ENCODE measurements around the gene PPP1CC. TPM values are rescaled to one million over a fixed set of nuclear protein-coding genes. Genes with fewer than 3 reads are reported as not detected.

PPP1CC gene
- total RNA-seq, result 100 to 1,000 TPM; 143 to 160 TPM
- 323 TPM for polyA plus RNA-seq (ENCODE audit: insufficient read depth, low read depth, low replicate concordance)
- long read RNA-seq, donor 1, transcript PPP1CC-201 (7 exons, 2,559 nt), result major isoform, 31 of 95 reads
- long read RNA-seq, donor 1, transcript PPP1CC-211 (3 exons, 582 nt), result minor isoform, 8 of 95 reads
- long read RNA-seq, donor 1, partial matches to known transcripts, result 48 of 95 reads
- long read RNA-seq, donor 1, other reads (novel, unspliced or antisense), result 0 of 95 reads
- long read RNA-seq, donor 2, transcript PPP1CC-211 (3 exons, 582 nt), result minor isoform, 7 of 40 reads
- long read RNA-seq, donor 2, transcript PPP1CC-201 (7 exons, 2,559 nt), result major isoform, 24 of 40 reads
- long read RNA-seq, donor 2, partial matches to known transcripts, result 6 of 40 reads
- long read RNA-seq, donor 2, other reads (novel, unspliced or antisense), result 0 of 40 reads

- Histone ChIP-seq H3K9me3 (no peaks in the 10 kb centered on the region), H3K27ac (peak within 1 kb of the TSS; percentile 89 to 95), H3K4me1 (peaks cover 28% of the 10 kb centered on the region), H3K4me3 (peak within 1 kb of the TSS; percentile 99 to 100), H3K36me3 (ENCODE audit: low read depth, missing control alignments) (no peaks in the 10 kb centered on the region), H3K27me3 (no peaks in the 10 kb centered on the region)
- peak; percentile 29 for TF ChIP-seq POLR2A (IDR thresholded peaks at IDR 0.05)
- no peak for TF ChIP-seq CTCF (IDR thresholded peaks at IDR 0.05)
- DNase-seq, result peak; percentile 97
- intact Hi-C loops (cut with DNase I; ENCODE audit: low total_unique reads), result no loop called here
- 1 to 2% methylated on average over 10 to 62 of the region's 63 CpGs for WGBS, 2 donors
These were observed at the start of gene PPP1CC for GRCh38 chr12:110742718-110743570. TSS of gene PPP1CC (minus strand) at chr12:110742891. CDS start at chr12:110742707, 184 bp downstream.

- Histone ChIP-seq H3K9me3 (no peaks in the 10 kb centered on the region), H3K36me3 (ENCODE audit: low read depth, missing control alignments) (no peaks in the 10 kb centered on the region), H3K27ac (no peak overlapping the region), H3K4me1 (peaks cover 8% of the 10 kb centered on the region), H3K27me3 (no peaks in the 10 kb centered on the region), H3K4me3 (no peak overlapping the region)
- no peak for DNase-seq
- intact Hi-C loops (cut with DNase I; ENCODE audit: low total_unique reads), result no loop called here
- TF ChIP-seq CTCF (IDR thresholded peaks at IDR 0.05), result no peak
- no peak for TF ChIP-seq POLR2A (IDR thresholded peaks at IDR 0.05)
- WGBS, 2 donors, result 92 to 97% methylated on average over 3 of the region's 3 CpGs
These were observed 48.9 kb upstream of the PPP1CC start for GRCh38 chr12:110791589-110791988.

- H3K4me3 ChIP-seq, result no peak overlapping the region
- intact Hi-C loops (cut with DNase I; ENCODE audit: low total_unique reads), result no loop called here
- no peaks in the 10 kb centered on the region for H3K9me3 ChIP-seq
- 63 to 71% methylated on average over 1 of the region's 1 CpG for WGBS, 2 donors
- peaks cover 8% of the 10 kb centered on the region for H3K4me1 ChIP-seq
- no peak for DNase-seq
- no peak for TF ChIP-seq POLR2A (IDR thresholded peaks at IDR 0.05)
- TF ChIP-seq CTCF (IDR thresholded peaks at IDR 0.05), result no peak
- H3K27ac ChIP-seq, result no peak overlapping the region
- no peaks in the 10 kb centered on the region for H3K27me3 ChIP-seq
- H3K36me3 ChIP-seq (ENCODE audit: low read depth, missing control alignments), result no peaks in the 10 kb centered on the region
These were observed 47.6 kb upstream of the PPP1CC start for GRCh38 chr12:110790301-110790700.

GRCh38 chr12:110786012-110786411, 43.3 kb upstream of the PPP1CC start:
- 86 to 93% methylated on average over 7 of the region's 7 CpGs for WGBS, 2 donors
- no peak for DNase-seq
- no peaks in the 10 kb centered on the region for H3K27me3 ChIP-seq
- H3K27ac ChIP-seq, result no peak overlapping the region
- H3K36me3 ChIP-seq (ENCODE audit: low read depth, missing control alignments), result no peaks in the 10 kb centered on the region
- no peaks in the 10 kb centered on the region for H3K9me3 ChIP-seq
- intact Hi-C loops (cut with DNase I; ENCODE audit: low total_unique reads), result no loop called here
- no peak overlapping the region for H3K4me3 ChIP-seq
- TF ChIP-seq POLR2A (IDR thresholded peaks at IDR 0.05), result no peak
- TF ChIP-seq CTCF (IDR thresholded peaks at IDR 0.05), result no peak
- H3K4me1 ChIP-seq, result peaks cover 8% of the 10 kb centered on the region

All from testis (tissue), 5 donors.